Upper lobe of left lung (tissue), 6 donors: Measurements from ENCODE around the gene AQP2. TPM values are rescaled to one million over a fixed set of nuclear protein-coding genes. Genes with fewer than 3 reads are reported as not detected.

ENCODE experiments used
- ATAC-seq, 2 donors: fragments of 200-7000 bp; cut with Tn5 transposase; one replicate each; pipeline ENCODE4 v1.9.1; 2022; ENCODE audit warnings: mild to moderate bottlenecking in 2 of 2, moderate library complexity in 2 of 2; ENCODE audit not compliant: low FRiP score in 2 of 2
- DNase-seq, 2 donors: peaks; one replicate each; pipeline ENCODE4 v3.0.0-alpha.2; 2019 to 2020
- H3K27ac ChIP-seq, 4 donors: fragments of 200-600 bp; sonication (generic); one replicate each; pipeline ENCODE4 v1.5.1; 2016 to 2019
- H3K27me3 ChIP-seq, 4 donors: fragments of 200-600 bp; sonication (generic); one replicate each; pipeline ENCODE4 v1.5.1; 2017 to 2019
- H3K36me3 ChIP-seq, 4 donors: fragments of 200-600 bp; sonication (generic); one replicate each; pipeline ENCODE4 v1.5.1; 2016 to 2019
- H3K4me1 ChIP-seq, 4 donors: fragments of 200-600 bp; sonication (generic); one replicate each; pipeline ENCODE4 v1.5.1; 2018 to 2019
- H3K4me3 ChIP-seq, 4 donors: fragments of 200-600 bp; sonication (generic); one replicate each; pipeline ENCODE4 v1.5.1; 2017 to 2019; ENCODE audit warnings: mild to moderate bottlenecking in 2 of 4, moderate library complexity in 1 of 4
- H3K9me3 ChIP-seq, 4 donors: fragments of 200-600 bp; sonication (generic); one replicate each; pipeline ENCODE4 v1.5.1; 2018 to 2019
- CTCF ChIP-seq, 6 experiments: fragments of 450-650 bp in 4 of 6; fragments of 200-600 bp in 2 of 6; sonication (generic) in 2 of 6; IDR thresholded peaks; one replicate each; pipeline ENCODE4 v1.5.1; 2016 to 2019; ENCODE audit warnings: antibody characterized with exemption in 6 of 6
- EP300 ChIP-seq, 4 donors: sonication (generic); formaldehyde crosslinking; IDR thresholded peaks; one replicate each; pipeline ENCODE4 v1.5.1; 2017; ENCODE audit warnings: antibody characterized with exemption in 4 of 4, control low read depth in 2 of 4
- POLR2A ChIP-seq, 4 donors: fragments of 450-650 bp; IDR thresholded peaks; one replicate each; pipeline ENCODE4 v1.5.1; 2016 to 2017; ENCODE audit warnings: antibody characterized with exemption in 4 of 4, mild to moderate bottlenecking in 2 of 4
- POLR2AphosphoS5 ChIP-seq, 2 donors: sonication (generic); formaldehyde crosslinking; IDR thresholded peaks; one replicate each; pipeline ENCODE4 v1.5.1; 2017; ENCODE audit warnings: antibody characterized with exemption in 2 of 2
- WGBS, 2 donors: methylation state at CpG; one replicate each; pipeline ENCODE4 v1.1.5; 2017 to 2018; 5-methylcytosine and 5-hydroxymethylcytosine counted together
- total RNA-seq, 6 donors: library from RNA; depleted of rRNA in 4 of 6; stranded (reverse); fragments of >200 nt in 4 of 6; gene quantifications; one replicate each; pipeline versions ENCODE4 v1.1.0 to v1.2.1, GENCODE V29; 2016 to 2021
- donor health status: DM: no; HTN: no; CAD: no; lungs with moderate emphysema.
- donor health status: DM: no; HTN: yes; CAD: no; lungs with severe emphysema.

The AQP2 gene
- total RNA-seq, 6 donors from 2014 or later: 0.15 TPM; not detected in 5

GRCh38 chr12:49953151-49953550, 2.6 kb downstream of the AQP2 start:
- Histone ChIP-seq H3K27ac (no peak overlapping the region), H3K4me3 (no peak overlapping the region), H3K27me3 (peaks cover 0 to 11% (median 4%) of the 10 kb centered on the region in 4 donors), H3K4me1 (peaks cover 10 to 33% (median 23%) of the 10 kb centered on the region in 4 donors), H3K9me3 (no peaks in the 10 kb centered on the region), H3K36me3 (no peaks in the 10 kb centered on the region)
- TF ChIP-seq EP300 (IDR thresholded peaks at IDR 0.05) (no peak), POLR2AphosphoS5 (IDR thresholded peaks at IDR 0.05) (no peak), POLR2A (IDR thresholded peaks at IDR 0.05) (no peak), CTCF (IDR thresholded peaks at IDR 0.05) (no peak)
- peak in 1 of 2 donors; percentile 47 for DNase-seq
- peak in 1 of 2 donors; percentile 31 for ATAC-seq
- WGBS, 2 donors: 74 to 84% methylated on average over 4 of the region's 4 CpGs

- Histone ChIP-seq H3K4me3 (no peak overlapping the region), H3K4me1 (peaks cover 10 to 33% (median 23%) of the 10 kb centered on the region in 4 donors), H3K27me3 (peaks cover 0 to 11% (median 4%) of the 10 kb centered on the region in 4 donors), H3K27ac (no peak overlapping the region), H3K36me3 (no peaks in the 10 kb centered on the region), H3K9me3 (no peaks in the 10 kb centered on the region)
- no peak for ATAC-seq
- DNase-seq: peak in 1 of 2 donors; percentile 72
- TF ChIP-seq CTCF (IDR thresholded peaks at IDR 0.05): no peak
- TF ChIP-seq EP300 (IDR thresholded peaks at IDR 0.05): no peak
- no peak for TF ChIP-seq POLR2AphosphoS5 (IDR thresholded peaks at IDR 0.05)
- no peak for TF ChIP-seq POLR2A (IDR thresholded peaks at IDR 0.05)
- WGBS, 2 donors: 57 to 71% methylated on average over 12 to 21 of the region's 21 CpGs
Measured at GRCh38 chr12:49953961-49954846, 3.7 kb downstream of the AQP2 start.

- DNase-seq: peak in 1 of 2 donors; percentile 85
- H3K27ac ChIP-seq: no peak overlapping the region
- no peaks in the 10 kb centered on the region for H3K36me3 ChIP-seq
- 29 to 38% methylated on average over 34 to 46 of the region's 53 CpGs for WGBS, 2 donors
- peaks cover 18 to 42% (median 32%) of the 10 kb centered on the region in 4 donors for H3K4me1 ChIP-seq
- TF ChIP-seq POLR2A (IDR thresholded peaks at IDR 0.05) (no peak), POLR2AphosphoS5 (IDR thresholded peaks at IDR 0.05) (no peak), EP300 (IDR thresholded peaks at IDR 0.05) (peak in 1 of 4 donors; percentile 66)
- peaks cover 0 to 11% (median 4%) of the 10 kb centered on the region in 4 donors for H3K27me3 ChIP-seq
- H3K9me3 ChIP-seq: no peaks in the 10 kb centered on the region
- no peak overlapping the region for H3K4me3 ChIP-seq
- ATAC-seq: peak; percentile 4 to 35
Measured at GRCh38 chr12:49954863-49955830, 4.6 kb downstream of the AQP2 start.

GRCh38 chr12:49955899-49956662, 5.5 kb downstream of the AQP2 start:
- no peak for DNase-seq
- no peak for TF ChIP-seq POLR2AphosphoS5 (IDR thresholded peaks at IDR 0.05)
- TF ChIP-seq EP300 (IDR thresholded peaks at IDR 0.05): no peak
- TF ChIP-seq CTCF (IDR thresholded peaks at IDR 0.05): no peak
- TF ChIP-seq POLR2A (IDR thresholded peaks at IDR 0.05): no peak
- H3K4me1 ChIP-seq: peaks cover 21 to 52% (median 40%) of the 10 kb centered on the region in 4 donors
- no peaks in the 10 kb centered on the region for H3K9me3 ChIP-seq
- no peak for ATAC-seq
- peaks cover 0 to 16% (median 6%) of the 10 kb centered on the region in 4 donors for H3K27me3 ChIP-seq
- no peak overlapping the region for H3K27ac ChIP-seq
- 57 to 61% methylated on average over 12 to 13 of the region's 13 CpGs for WGBS, 2 donors
- no peak overlapping the region for H3K4me3 ChIP-seq
- H3K36me3 ChIP-seq: no peaks in the 10 kb centered on the region
